GM19240 (cell line): ENCODE measurements around the gene IL1RAP.
"Not testable (repeated sequence)": the region's sequence is repeated elsewhere in the genome, so short reads cannot be mapped to it uniquely, and the experiment has no call there.

Experiments used
- DNase-seq: peaks from one replicate; pipeline ENCODE4 v3.0.0; 2011; ENCODE audit warnings: low spot score; ENCODE audit not compliant: insufficient read length

Gene IL1RAP

DNA sequence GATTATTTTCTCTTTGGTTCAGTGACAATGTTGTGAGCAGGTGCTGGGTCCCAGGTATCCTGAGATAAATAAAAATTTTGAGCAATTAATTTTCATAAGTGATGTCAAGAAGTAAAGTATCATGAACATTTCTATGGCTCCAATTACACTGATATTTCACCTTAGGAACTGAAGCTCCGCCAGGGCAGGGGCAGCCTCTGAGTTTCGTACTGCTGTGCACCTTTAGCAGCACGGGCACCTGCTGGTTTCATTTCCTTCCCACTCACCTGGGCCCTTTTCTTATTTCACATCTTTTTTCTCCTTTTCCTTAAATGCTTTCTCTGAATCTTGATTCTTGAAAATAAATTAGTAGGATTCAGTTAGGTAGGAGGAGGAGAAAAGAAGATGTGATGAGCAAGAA lies 1.2 kb upstream of the IL1RAP start:
- no peak for DNase-seq

DNA sequence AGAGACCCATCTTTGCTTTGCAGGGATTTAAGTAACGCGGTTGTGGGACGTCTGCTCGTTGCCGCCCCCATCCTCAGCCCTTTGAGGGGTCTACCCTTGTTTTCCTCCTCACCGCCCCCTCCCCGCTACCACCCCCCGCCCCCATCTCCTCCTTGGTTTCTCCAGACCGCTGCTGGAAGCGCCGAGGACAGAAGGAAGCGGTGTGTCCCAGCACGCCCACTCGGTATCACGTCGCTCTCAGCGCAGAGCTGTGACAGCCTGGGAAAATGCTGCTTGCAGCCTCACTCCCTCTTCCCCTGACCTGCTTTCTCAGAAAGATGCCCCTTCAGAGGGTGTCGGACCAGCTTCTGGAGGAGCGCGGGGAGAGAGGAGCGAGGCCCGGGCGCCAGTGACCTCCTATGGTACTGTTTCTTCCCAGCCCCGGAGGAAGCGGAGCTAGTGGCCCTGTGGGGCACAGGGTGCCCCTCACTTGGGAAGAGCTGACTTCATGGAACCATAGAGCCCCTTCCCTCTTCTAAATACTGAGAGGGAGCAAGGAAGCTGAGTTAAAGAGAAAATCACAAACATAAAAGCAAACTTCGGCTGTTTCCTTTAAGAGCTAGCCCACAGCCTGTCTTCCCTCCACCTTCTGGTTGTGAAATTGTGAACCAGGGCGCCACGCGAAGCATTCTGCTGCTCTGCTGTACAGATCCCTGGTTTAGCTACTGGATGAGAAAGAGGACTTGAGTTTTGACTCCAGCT lies 698 bp downstream of the IL1RAP start:
- DNase-seq: no peak

- DNase-seq: no peak
Measured at GRCh38 chr3:190516416-190516815, 2.5 kb downstream of the IL1RAP start.

- no peak for DNase-seq
Measured at GRCh38 chr3:190517687-190518086, 3.8 kb downstream of the IL1RAP start.

- not testable (repeated sequence) for DNase-seq
Measured at GRCh38 chr3:190518531-190518930, 4.6 kb downstream of the IL1RAP start.

DNA sequence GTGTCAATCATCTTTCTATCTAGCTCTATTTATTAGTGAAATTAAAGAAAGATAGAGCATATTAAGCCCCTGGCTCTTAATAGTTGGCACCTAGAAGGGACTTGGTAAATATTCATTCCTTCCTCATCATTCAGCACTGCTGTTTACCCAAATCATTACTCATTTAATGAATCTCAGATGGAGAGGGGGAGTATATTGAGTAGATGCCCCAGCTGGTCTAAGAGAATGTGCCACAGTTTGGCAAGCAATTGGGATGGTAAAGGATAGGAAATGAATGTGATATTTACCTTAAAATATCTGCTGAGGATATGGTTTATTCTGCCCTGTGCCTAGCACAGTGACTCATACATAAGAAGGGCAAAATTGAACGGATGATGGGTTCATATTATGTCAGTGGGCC lies 6.0 kb downstream of the IL1RAP start:
- DNase-seq: no peak

GRCh38 chr3:190521998-190522397 lies 8.1 kb downstream of the IL1RAP start:
- DNase-seq: no peak

GRCh38 chr3:190522621-190523222 lies 8.8 kb downstream of the IL1RAP start:
- no peak for DNase-seq

GRCh38 chr3:190524942-190525341 lies 11.1 kb downstream of the IL1RAP start:
- DNase-seq: no peak

DNA sequence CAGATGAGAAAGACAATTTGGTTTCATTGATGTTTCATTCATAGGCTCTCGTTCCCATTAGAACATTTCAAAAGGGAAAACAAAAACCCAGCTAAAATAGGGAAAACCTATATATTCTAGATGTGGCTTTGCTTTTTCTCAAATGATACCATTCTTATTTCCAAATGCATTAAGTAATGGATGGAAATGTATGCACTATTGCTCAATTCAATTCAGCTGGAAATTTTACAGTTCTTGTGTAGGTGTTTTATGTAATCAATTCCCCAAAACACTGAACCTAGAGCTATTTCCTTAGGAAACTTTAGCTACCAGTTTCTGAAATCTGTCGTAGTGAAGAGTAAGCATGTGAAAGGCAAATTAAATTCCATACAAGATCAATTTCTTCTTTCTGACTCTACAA lies 11.7 kb downstream of the IL1RAP start:
- DNase-seq: no peak

- DNase-seq: no peak
Measured at GRCh38 chr3:190526787-190527762, 13.2 kb downstream of the IL1RAP start.

- DNase-seq: no peak
Measured at GRCh38 chr3:190528706-190529105, 14.8 kb downstream of the IL1RAP start.

GRCh38 chr3:190531406-190531805 lies 17.5 kb downstream of the IL1RAP start:
- DNase-seq: no peak

DNA sequence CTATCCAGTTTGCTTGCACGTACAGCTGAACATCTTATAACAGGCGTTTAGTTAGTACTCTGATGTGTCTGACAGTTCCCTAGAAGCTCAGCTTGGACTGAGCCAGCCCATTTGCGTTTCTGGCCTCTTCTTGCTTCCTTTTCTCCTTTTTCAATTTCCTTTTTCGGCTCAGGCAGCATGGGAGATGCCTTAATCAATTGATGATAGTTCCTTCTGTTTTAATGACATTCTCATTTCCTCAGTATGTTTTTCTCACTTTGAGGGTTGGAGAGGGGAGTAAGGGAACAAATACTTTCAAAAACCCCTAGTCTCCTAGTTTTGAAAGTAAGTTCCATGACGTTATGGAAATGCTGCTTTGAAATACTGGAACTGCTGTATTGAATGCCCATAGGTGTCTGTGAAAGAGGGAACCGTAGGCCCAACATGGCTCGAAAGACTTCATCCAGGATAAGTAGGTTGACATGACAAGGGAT lies 18.9 kb downstream of the IL1RAP start:
- no peak for DNase-seq

GRCh38 chr3:190533511-190534281 lies 19.8 kb downstream of the IL1RAP start:
- DNase-seq: no peak

DNA sequence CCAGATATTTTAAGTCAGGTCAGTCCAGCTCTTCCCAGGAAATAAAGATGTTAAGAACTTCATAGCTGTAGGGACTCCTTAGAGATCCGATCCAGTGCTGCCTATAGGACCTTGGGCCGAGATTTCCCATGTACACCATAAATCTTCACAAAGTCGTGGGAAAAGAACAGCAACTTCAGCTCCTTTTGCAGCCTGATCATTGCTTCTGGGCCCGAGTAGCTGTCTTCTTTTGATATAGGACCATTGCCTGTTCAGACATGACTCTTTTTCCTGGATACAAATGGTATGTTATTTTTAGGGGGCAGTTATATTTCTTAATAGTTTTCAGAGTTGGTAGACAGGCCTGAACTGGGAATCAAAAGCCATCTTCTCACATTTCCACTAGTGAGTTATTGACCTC lies 20.5 kb downstream of the IL1RAP start:
- DNase-seq: no peak

DNA sequence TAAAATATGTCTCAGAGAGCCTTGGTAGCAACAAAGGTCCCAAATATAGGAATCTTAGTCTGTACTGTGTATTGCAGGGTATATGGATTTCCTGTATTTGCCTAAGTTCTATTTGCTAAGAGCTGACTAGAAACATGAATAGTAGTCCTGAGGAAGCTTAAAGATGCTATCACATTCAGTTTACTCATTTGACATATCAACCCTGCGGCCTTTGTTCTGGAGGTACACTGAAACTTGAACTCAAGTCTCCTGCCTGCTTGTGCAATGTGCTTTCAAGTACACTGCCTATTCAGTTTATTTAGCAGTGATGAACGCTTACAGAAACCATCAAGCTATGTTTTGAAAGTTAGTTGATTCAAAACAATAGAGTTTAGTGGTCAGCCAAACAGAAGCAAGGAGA lies 21.1 kb downstream of the IL1RAP start:
- no peak for DNase-seq

DNA sequence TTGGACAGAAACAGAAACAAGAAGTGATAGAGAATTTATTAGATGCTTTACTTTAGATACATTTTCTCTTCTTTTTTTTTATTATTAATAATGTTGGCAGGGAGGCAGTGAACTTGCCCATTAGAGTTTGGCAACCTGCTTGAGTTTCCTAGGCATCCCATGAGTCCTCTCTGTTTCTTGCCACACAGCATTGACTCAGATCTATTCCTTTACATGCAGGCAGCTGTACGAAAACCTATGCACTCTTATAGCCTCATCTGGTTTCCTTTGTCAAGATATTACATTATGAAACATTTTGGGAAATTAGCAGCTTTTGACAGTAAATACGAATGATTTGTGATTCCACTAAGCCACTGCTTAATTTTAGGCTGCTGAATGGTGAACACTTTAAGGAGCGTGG lies 23.3 kb downstream of the IL1RAP start:
- no peak for DNase-seq

DNA sequence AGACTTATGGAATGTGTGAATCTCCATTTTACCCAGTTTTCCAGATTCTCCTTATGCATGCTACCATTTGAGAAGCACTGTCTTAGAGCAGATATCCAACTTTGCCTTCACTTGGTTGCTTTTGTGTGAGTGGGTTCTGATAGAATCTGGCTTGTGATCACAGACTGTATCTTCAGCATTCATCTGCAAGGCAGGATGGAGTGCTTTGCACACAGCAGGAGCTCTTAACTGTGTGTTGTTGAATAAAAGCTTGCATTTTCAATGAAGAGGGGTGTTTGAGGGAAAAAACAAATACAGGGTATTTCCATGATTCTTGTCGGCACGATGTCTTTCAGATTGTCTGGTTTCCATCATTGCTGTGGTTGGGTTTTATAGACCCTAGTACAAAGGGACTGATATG lies 24.4 kb downstream of the IL1RAP start:
- DNase-seq: no peak

GRCh38 chr3:190539526-190539925 lies 25.6 kb downstream of the IL1RAP start:
- DNase-seq: no peak

- DNase-seq: no peak
Measured at GRCh38 chr3:190541008-190541407, 27.1 kb downstream of the IL1RAP start.
